Aorta (tissue), 5 donors: ENCODE data around the gene GALNT14. TPM values are rescaled to one million over a fixed set of nuclear protein-coding genes. Genes with fewer than 3 reads are reported as not detected.

Experiments
- ATAC-seq: fragments of 200-7000 bp; cut with Tn5 transposase; one replicate; pipeline ENCODE4 v1.9.1; 2022; ENCODE audit warnings: moderate library complexity; ENCODE audit not compliant: low FRiP score
- DNase-seq, 2 donors: peaks; one replicate each; pipeline ENCODE4 v3.0.0-alpha.2; 2020
- H3K27ac ChIP-seq, 2 donors: one replicate each; pipeline ENCODE4 v1.5.1; 2013; ENCODE audit warnings: low read length in 2 of 2, mild to moderate bottlenecking in 2 of 2, moderate library complexity in 2 of 2, control low read depth in 1 of 2, inconsistent platforms in 1 of 2, low read depth in 1 of 2
- H3K27me3 ChIP-seq, 2 donors: one replicate each; pipeline ENCODE4 v1.6.1; 2013; ENCODE audit warnings: control low read depth in 1 of 2, low read length in 1 of 2, mild to moderate bottlenecking in 1 of 2, moderate library complexity in 1 of 2; ENCODE audit not compliant: insufficient read depth in 2 of 2, control insufficient read depth in 1 of 2
- H3K36me3 ChIP-seq, 2 donors: one replicate each; pipeline ENCODE4 v1.6.1; 2013; ENCODE audit warnings: control low read depth in 1 of 2, low read length in 1 of 2, mild to moderate bottlenecking in 1 of 2; ENCODE audit not compliant: insufficient read depth in 2 of 2, control insufficient read depth in 1 of 2
- H3K4me1 ChIP-seq, 2 donors: one replicate each; pipeline ENCODE4 v1.6.1; 2013; ENCODE audit warnings: low read length in 2 of 2, control low read depth in 1 of 2, mild to moderate bottlenecking in 1 of 2, moderate library complexity in 1 of 2; ENCODE audit not compliant: insufficient read depth in 2 of 2, control insufficient read depth in 1 of 2
- H3K4me3 ChIP-seq, 2 donors: one replicate each; pipeline ENCODE4 v1.5.1; 2013; ENCODE audit warnings: low read length in 2 of 2, control low read depth in 1 of 2, mild to moderate bottlenecking in 1 of 2
- H3K9me3 ChIP-seq: one replicate; pipeline ENCODE4 v1.6.1; 2013; ENCODE audit warnings: mild to moderate bottlenecking, low read length; ENCODE audit not compliant: control insufficient read depth
- WGBS, 2 donors: extraction: QIAGEN DNeasy Blood & Tissue Kit; methylation state at CpG; one replicate each; pipeline ENCODE4 v1.1.7; 2013; 5-methylcytosine and 5-hydroxymethylcytosine counted together
- intact Hi-C, 2 donors: fragments of 100-400 bp; cut with DNase I; formaldehyde crosslinking; loops; one replicate each; pipeline versions ENCODE4 v1.14.2 to v1.15.0; 2022
- polyA plus RNA-seq, 2 donors: library from polyadenylated mRNA; stranded (reverse); fragments of 200-250 nt; gene quantifications; one replicate each; pipeline ENCODE4 v1.2.3, GENCODE V29; 2013
- total RNA-seq, 2 donors: library from RNA; stranded (reverse); fragmentation: NEBNext Ultra II Directional; extraction: Animal tissue kit (Norgen Biotek cat#: 25700); gene quantifications; one replicate each; pipeline ENCODE4 v1.2.1, GENCODE V29; 2021
- donor health status: healthy with polysubstance abuse.
- donor health status: Bipolar disorder and iron deficiency.
- donor health status: DM: no; HTN: no; CAD: no.
- donor health status: DM: no; HTN: no; CAD: no.
- donor health status: DM: yes; HTN: yes; CAD: no.

Gene GALNT14
- total and polyA plus RNA-seq, 4 donors, result 0.74 to 1.7 (median 1.2) TPM; not detected in 1

DNA sequence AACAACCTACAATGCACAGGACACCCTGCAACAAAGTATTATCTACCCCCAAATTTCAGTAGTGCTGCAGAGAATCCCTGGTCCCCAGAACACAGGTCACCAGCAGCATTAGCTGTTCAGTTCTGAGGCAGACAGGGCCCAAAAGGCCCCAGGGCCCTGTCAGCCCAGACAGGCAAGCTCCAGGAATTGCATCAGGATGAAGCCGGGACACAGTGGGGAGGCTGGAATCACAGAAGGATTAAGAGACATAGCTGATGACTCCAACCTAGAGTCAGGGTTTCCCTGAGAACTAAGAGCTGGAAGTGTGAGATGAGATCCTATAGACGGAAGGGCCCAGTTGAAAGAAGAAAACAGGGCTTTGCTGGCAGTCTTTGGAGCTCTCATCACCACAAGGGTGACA, 148.1 kb downstream of the GALNT14 start:
- no peak overlapping the region for H3K4me3 ChIP-seq
- no peaks in the 10 kb centered on the region for H3K9me3 ChIP-seq
- H3K27ac ChIP-seq, result no peak overlapping the region
- H3K36me3 ChIP-seq, result no peaks in the 10 kb centered on the region
- no peaks in the 10 kb centered on the region for H3K4me1 ChIP-seq
- H3K27me3 ChIP-seq, result no peaks in the 10 kb centered on the region
- WGBS, 2 donors, result 89 to 95% methylated on average over 2 of the region's 2 CpGs
- DNase-seq, result no peak
- no peak for ATAC-seq
- intact Hi-C loops, result no loop called here

GRCh38 chr2:30989746-30990145, 148.5 kb downstream of the GALNT14 start:
- DNase-seq, result no peak
- no peaks in the 10 kb centered on the region for H3K4me1 ChIP-seq
- H3K27ac ChIP-seq, result no peak overlapping the region
- ATAC-seq, result no peak
- H3K4me3 ChIP-seq, result no peak overlapping the region
- WGBS, 2 donors, result 97 to 100% methylated on average over 1 of the region's 1 CpG
- intact Hi-C loops, result no loop called here
- no peaks in the 10 kb centered on the region for H3K9me3 ChIP-seq
- H3K27me3 ChIP-seq, result no peaks in the 10 kb centered on the region
- no peaks in the 10 kb centered on the region for H3K36me3 ChIP-seq

DNA sequence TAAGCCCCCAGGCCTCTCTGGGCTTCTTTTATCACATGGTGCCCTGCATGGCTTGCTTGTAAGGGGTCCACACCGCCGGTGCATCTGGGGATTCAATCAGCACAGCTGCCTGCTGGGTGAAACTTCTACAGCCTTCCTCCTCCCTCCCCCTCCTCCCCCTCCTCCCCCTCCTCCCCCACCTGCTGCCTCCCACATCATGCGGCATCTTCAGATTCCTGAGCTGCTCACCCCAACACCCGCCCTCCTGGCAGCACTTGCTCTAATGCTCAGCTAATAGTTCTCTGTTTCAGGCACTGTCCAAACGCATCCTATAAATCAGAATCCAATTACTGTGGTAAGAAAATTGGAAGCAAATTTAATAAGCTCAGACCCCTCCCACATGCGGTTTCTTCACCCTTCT, 150.7 kb downstream of the GALNT14 start:
- Histone ChIP-seq H3K4me3 (no peak overlapping the region), H3K4me1 (no peaks in the 10 kb centered on the region), H3K9me3 (no peaks in the 10 kb centered on the region), H3K27ac (no peak overlapping the region), H3K27me3 (no peaks in the 10 kb centered on the region), H3K36me3 (no peaks in the 10 kb centered on the region)
- ATAC-seq (no peak), DNase-seq (no peak)
- 76 to 78% methylated on average over 5 to 6 of the region's 6 CpGs for WGBS, 2 donors
- intact Hi-C loops, result no loop called here

DNA sequence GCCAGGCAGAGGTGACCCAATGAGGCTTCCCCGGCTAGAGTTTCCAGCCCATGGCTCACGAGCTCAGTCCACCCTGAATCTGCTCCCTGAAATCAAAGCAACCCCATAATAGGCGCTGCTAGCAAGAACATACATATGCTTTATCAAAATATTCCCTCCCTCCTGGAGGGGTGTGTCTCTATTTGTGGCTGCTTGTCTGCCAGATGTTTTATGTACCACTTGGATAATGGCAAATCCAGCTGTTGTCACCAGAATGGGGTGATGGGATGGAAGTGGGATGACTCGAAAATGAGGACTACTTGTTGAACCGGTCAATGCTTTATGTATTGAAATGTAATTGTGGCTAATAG, 152.0 kb downstream of the GALNT14 start:
- no peak overlapping the region for H3K4me3 ChIP-seq
- no peak for DNase-seq
- H3K36me3 ChIP-seq, result no peaks in the 10 kb centered on the region
- intact Hi-C loops, result no loop called here
- no peaks in the 10 kb centered on the region for H3K9me3 ChIP-seq
- ATAC-seq, result no peak
- 90 to 92% methylated on average over 5 of the region's 5 CpGs for WGBS, 2 donors
- H3K27ac ChIP-seq, result no peak overlapping the region
- H3K4me1 ChIP-seq, result no peaks in the 10 kb centered on the region
- H3K27me3 ChIP-seq, result no peaks in the 10 kb centered on the region

GRCh38 chr2:30985493-30986230, 152.6 kb downstream of the GALNT14 start:
- H3K9me3 ChIP-seq, result no peaks in the 10 kb centered on the region
- intact Hi-C loops, result no loop called here
- no peaks in the 10 kb centered on the region for H3K27me3 ChIP-seq
- no peak overlapping the region for H3K27ac ChIP-seq
- DNase-seq, result no peak
- ATAC-seq, result no peak
- no peaks in the 10 kb centered on the region for H3K36me3 ChIP-seq
- no peak overlapping the region for H3K4me3 ChIP-seq
- no peaks in the 10 kb centered on the region for H3K4me1 ChIP-seq
- WGBS, 2 donors, result 85% methylated on average over 9 of the region's 9 CpGs

DNA sequence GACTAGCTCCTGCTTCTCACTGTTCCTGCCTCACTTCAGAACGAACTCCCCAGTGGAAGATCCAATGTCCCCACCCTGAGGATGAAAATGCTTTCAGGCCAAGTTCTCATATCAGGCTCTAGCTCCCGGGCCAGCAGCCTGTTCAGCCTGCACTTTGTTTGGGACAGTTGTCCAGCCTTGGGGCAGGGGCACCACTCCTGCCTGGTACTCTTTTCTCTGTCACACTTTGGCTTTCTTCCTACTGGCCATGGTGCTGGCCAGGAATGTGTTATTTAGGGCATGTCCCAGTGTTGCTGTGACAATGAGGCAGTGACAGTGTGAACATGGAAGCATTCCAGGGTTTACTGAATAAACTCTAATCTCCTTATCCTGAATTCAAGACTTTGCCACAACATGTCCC, 154.1 kb downstream of the GALNT14 start:
- H3K4me3 ChIP-seq, result no peak overlapping the region
- 32 to 46% methylated on average over 2 of the region's 2 CpGs for WGBS, 2 donors
- intact Hi-C loops, result no loop called here
- DNase-seq (no peak), ATAC-seq (no peak)
- H3K9me3 ChIP-seq, result no peaks in the 10 kb centered on the region
- no peaks in the 10 kb centered on the region for H3K4me1 ChIP-seq
- H3K36me3 ChIP-seq, result no peaks in the 10 kb centered on the region
- no peaks in the 10 kb centered on the region for H3K27me3 ChIP-seq
- no peak overlapping the region for H3K27ac ChIP-seq

GRCh38 chr2:30981510-30981909, 156.7 kb downstream of the GALNT14 start:
- no peaks in the 10 kb centered on the region for H3K9me3 ChIP-seq
- intact Hi-C loops, result no loop called here
- no peaks in the 10 kb centered on the region for H3K4me1 ChIP-seq
- H3K27ac ChIP-seq, result no peak overlapping the region
- ATAC-seq, result no peak
- H3K36me3 ChIP-seq, result no peaks in the 10 kb centered on the region
- no peak overlapping the region for H3K4me3 ChIP-seq
- no peak for DNase-seq
- H3K27me3 ChIP-seq, result no peaks in the 10 kb centered on the region
- WGBS, 2 donors, result 56 to 73% methylated on average over 8 of the region's 8 CpGs

DNA sequence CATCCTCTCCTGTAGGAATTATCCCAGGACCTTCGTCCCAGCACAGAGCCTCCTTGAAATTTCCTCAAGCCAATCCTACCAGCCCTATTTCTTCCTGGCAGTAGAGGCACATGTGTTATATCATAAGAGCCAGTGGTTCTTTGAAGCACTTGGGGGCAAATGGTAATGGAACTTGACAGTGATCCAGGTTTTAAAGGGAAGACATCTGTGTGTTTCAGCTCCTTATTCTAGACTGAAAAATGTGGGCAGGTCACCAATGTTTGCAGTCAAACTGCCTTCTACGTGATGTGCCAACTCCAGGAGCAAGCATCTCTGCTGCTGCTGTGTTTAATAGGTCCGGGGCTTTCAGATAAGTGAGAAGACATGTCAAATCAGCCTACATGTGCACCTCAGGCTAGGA, 157.1 kb downstream of the GALNT14 start:
- no peaks in the 10 kb centered on the region for H3K9me3 ChIP-seq
- 51 to 58% methylated on average over 3 of the region's 3 CpGs for WGBS, 2 donors
- intact Hi-C loops, result no loop called here
- no peak overlapping the region for H3K4me3 ChIP-seq
- no peaks in the 10 kb centered on the region for H3K4me1 ChIP-seq
- ATAC-seq (no peak), DNase-seq (no peak)
- H3K27ac ChIP-seq, result no peak overlapping the region
- H3K36me3 ChIP-seq, result no peaks in the 10 kb centered on the region
- no peaks in the 10 kb centered on the region for H3K27me3 ChIP-seq

- H3K4me3 ChIP-seq, result no peak overlapping the region
- ATAC-seq, result peak; percentile 85
- peak; percentile 87 to 91 for DNase-seq
- H3K27ac ChIP-seq, result peak overlapping the region in 1 of 2 donors; percentile 11
- 6 to 8% methylated on average over 6 of the region's 6 CpGs for WGBS, 2 donors
- H3K36me3 ChIP-seq, result no peaks in the 10 kb centered on the region
- no peaks in the 10 kb centered on the region for H3K9me3 ChIP-seq
- H3K27me3 ChIP-seq, result no peaks in the 10 kb centered on the region
- no peaks in the 10 kb centered on the region for H3K4me1 ChIP-seq
- intact Hi-C loops, result loop anchor here (10.0 kb wide), 1 partner anchor 355 kb away; no protein-coding TSS in a partner anchor
Observed at GRCh38 chr2:30979822-30980245, 158.4 kb downstream of the GALNT14 start.
